H9 (cell line): ENCODE measurements around the gene CACNA2D4. TPM values are rescaled to one million over a fixed set of nuclear protein-coding genes. Genes with fewer than 3 reads are reported as not detected.

Experiments used
- DNase-seq: peaks from one replicate; pipeline ENCODE4 v3.0.0-alpha.2; 2017
- H2AFZ ChIP-seq: one replicate; pipeline ENCODE4 v1.6.1; 2013; ENCODE audit warnings: mild to moderate bottlenecking, low read length, control low read depth, moderate library complexity
- H2AK5ac ChIP-seq: 2 replicates; pipeline ENCODE4 v1.6.1; 2013; ENCODE audit warnings: low read length, control low read depth, mixed read lengths; ENCODE audit not compliant: insufficient read length
- H2BK120ac ChIP-seq: one replicate; pipeline ENCODE4 v1.6.1; 2013; ENCODE audit warnings: low read depth, mild to moderate bottlenecking, low read length, control low read depth, inconsistent platforms; ENCODE audit not compliant: poor library complexity, severe bottlenecking
- H2BK12ac ChIP-seq: 2 replicates; pipeline ENCODE4 v1.6.1; 2013; ENCODE audit warnings: low read length, control low read depth, mixed read lengths, low read depth; ENCODE audit not compliant: insufficient read length
- H2BK15ac ChIP-seq: 2 replicates; pipeline ENCODE4 v1.6.1; 2013; ENCODE audit warnings: low read depth, low read length, control low read depth
- H2BK20ac ChIP-seq: one replicate; pipeline ENCODE4 v1.6.1; 2013; ENCODE audit warnings: low read depth, mild to moderate bottlenecking, low read length, control low read depth, inconsistent platforms; ENCODE audit not compliant: poor library complexity, severe bottlenecking
- H2BK5ac ChIP-seq: 2 replicates; pipeline ENCODE4 v1.6.1; 2013; ENCODE audit warnings: low read length, control low read depth, mixed read lengths; ENCODE audit not compliant: insufficient read length
- H3K14ac ChIP-seq: 2 replicates; pipeline ENCODE4 v1.6.1; 2013; ENCODE audit warnings: low read length, control low read depth; ENCODE audit not compliant: insufficient read depth
- H3K18ac ChIP-seq: 2 replicates; pipeline ENCODE4 v1.6.1; 2013; ENCODE audit warnings: low read depth, mild to moderate bottlenecking, mixed read lengths, low read length, control low read depth; ENCODE audit not compliant: insufficient read length
- H3K23ac ChIP-seq: 2 replicates; pipeline ENCODE4 v1.6.1; 2013; ENCODE audit warnings: low read length, control low read depth, mixed read lengths, low read depth; ENCODE audit not compliant: insufficient read length
- H3K23me2 ChIP-seq: 2 replicates; pipeline ENCODE4 v1.6.1; 2013; ENCODE audit warnings: low read depth, mild to moderate bottlenecking, mixed read lengths, low read length, control low read depth; ENCODE audit not compliant: insufficient read length, poor library complexity, severe bottlenecking
- H3K27ac ChIP-seq: 2 replicates; pipeline ENCODE4 v1.5.1; 2013; ENCODE audit warnings: low read length, control low read depth, mixed read lengths, low read depth; ENCODE audit not compliant: insufficient read length
- H3K27me3 ChIP-seq: 2 replicates; pipeline ENCODE4 v1.6.1; 2013; ENCODE audit warnings: low read length, control low read depth, inconsistent platforms; ENCODE audit not compliant: insufficient read depth
- H3K4ac ChIP-seq: 2 replicates; pipeline ENCODE4 v1.6.1; 2013; ENCODE audit warnings: low read depth, mild to moderate bottlenecking, control low read depth, inconsistent platforms, low read length, moderate library complexity
- H3K4me1 ChIP-seq: 2 replicates; pipeline ENCODE4 v1.6.1; 2013; ENCODE audit warnings: low read length, control low read depth, inconsistent platforms; ENCODE audit not compliant: insufficient read depth
- H3K4me2 ChIP-seq: 2 replicates; pipeline ENCODE4 v1.6.1; 2013; ENCODE audit warnings: low read length, control low read depth, mixed read lengths; ENCODE audit not compliant: insufficient read length, insufficient read depth
- H3K56ac ChIP-seq: 2 replicates; pipeline ENCODE4 v1.6.1; 2013; ENCODE audit warnings: low read depth, mild to moderate bottlenecking, mixed read lengths, low read length, control low read depth; ENCODE audit not compliant: insufficient read length
- H3K79me1 ChIP-seq: 2 replicates; pipeline ENCODE4 v1.6.1; 2013; ENCODE audit warnings: low read depth, mild to moderate bottlenecking, moderate library complexity, low read length, control low read depth, inconsistent platforms; ENCODE audit not compliant: insufficient read depth, poor library complexity, severe bottlenecking
- H3K79me2 ChIP-seq: 2 replicates; pipeline ENCODE4 v1.6.1; 2013; ENCODE audit warnings: low read length, control low read depth, inconsistent platforms; ENCODE audit not compliant: insufficient read depth
- H3K9ac ChIP-seq: 2 replicates; pipeline ENCODE4 v1.6.1; 2013; ENCODE audit warnings: low read length, control low read depth, mixed read lengths; ENCODE audit not compliant: insufficient read length; ENCODE audit errors: extremely low read depth
- H3K9me3 ChIP-seq: one replicate; pipeline ENCODE4 v1.6.1; 2013; ENCODE audit warnings: low read depth, low read length, inconsistent platforms; ENCODE audit not compliant: control insufficient read depth
- H3T11ph ChIP-seq: one replicate; pipeline ENCODE4 v1.6.1; 2013; ENCODE audit warnings: mild to moderate bottlenecking, low read length, control low read depth, inconsistent platforms
- H4K20me1 ChIP-seq: one replicate; pipeline ENCODE4 v1.6.1; 2013; ENCODE audit not compliant: control insufficient read depth, insufficient read length, insufficient read depth
- H4K5ac ChIP-seq: 2 replicates; pipeline ENCODE4 v1.6.1; 2013; ENCODE audit warnings: low read depth, mild to moderate bottlenecking, mixed read lengths, low read length, control low read depth; ENCODE audit not compliant: insufficient read length
- H4K8ac ChIP-seq: replicated peaks from 2 replicates; pipeline ENCODE4 v1.6.1; 2013; ENCODE audit warnings: low read length, control low read depth, mixed read lengths, low read depth; ENCODE audit not compliant: insufficient read length
- H4K91ac ChIP-seq: 2 replicates; pipeline ENCODE4 v1.6.1; 2013; ENCODE audit warnings: low read depth, mild to moderate bottlenecking, moderate library complexity, mixed read lengths, low read length, control low read depth; ENCODE audit not compliant: insufficient read length
- H3K27ac Mint-ChIP-seq, 3 experiments: 2 replicates in 2 of 3; 3 replicates in 1 of 3; pipeline ENCODE4 v1.8.0; 2020 to 2021; ENCODE audit warnings: mixed read lengths in 3 of 3, mild to moderate bottlenecking in 1 of 3, moderate library complexity in 1 of 3
- H3K27me3 Mint-ChIP-seq: 2 replicates; pipeline ENCODE4 v1.8.0; 2021; ENCODE audit warnings: low read depth, mild to moderate bottlenecking, moderate library complexity, mixed read lengths
- H3K36me3 Mint-ChIP-seq, 3 experiments: 2 replicates in 2 of 3; 3 replicates in 1 of 3; pipeline ENCODE4 v1.8.0; 2020 to 2021; ENCODE audit warnings: low read depth in 3 of 3, mixed read lengths in 3 of 3; ENCODE audit not compliant: insufficient read depth in 1 of 3
- H3K4me1 Mint-ChIP-seq, 2 experiments: 2 replicates each; pipeline ENCODE4 v1.8.0; 2020; ENCODE audit warnings: mixed read lengths in 2 of 2
- H3K4me3 Mint-ChIP-seq, 2 experiments: 2 replicates in 1 of 2; 3 replicates in 1 of 2; pipeline ENCODE4 v1.8.0; 2020 to 2021; ENCODE audit warnings: mild to moderate bottlenecking in 2 of 2, mixed read lengths in 2 of 2, moderate library complexity in 1 of 2
- H3K9me3 Mint-ChIP-seq, 2 experiments: 2 replicates in 1 of 2; 3 replicates in 1 of 2; pipeline ENCODE4 v1.8.0; 2020; ENCODE audit warnings: mild to moderate bottlenecking in 2 of 2, mixed read lengths in 2 of 2, moderate library complexity in 1 of 2
- WGBS: extraction: QIAGEN DNeasy Blood & Tissue Kit; methylation state at CpG from one replicate; pipeline ENCODE4 v1.1.7; 2013; ENCODE audit warnings: missing lambda C conversion rate, low lambda C conversion rate, mixed read lengths; ENCODE audit not compliant: insufficient read length; ENCODE audit errors: extremely low coverage; 5-methylcytosine and 5-hydroxymethylcytosine counted together
- total RNA-seq: library from RNA; stranded (reverse); gene quantifications from 2 replicates; pipeline ENCODE4 v1.2.1, GENCODE V29; 2021
- TF ChIP-seq, protein P1 (sequence below): fragments of 200-600 bp; sonication (generic); conservative IDR thresholded peaks from 3 replicates; pipeline ENCODE4 v1.8.0; 2021; ENCODE audit warnings: antibody characterized with exemption, mild to moderate bottlenecking

CACNA2D4 gene
- total RNA-seq, 1 experiment from 2014 or later = 0.79 TPM

DNA sequence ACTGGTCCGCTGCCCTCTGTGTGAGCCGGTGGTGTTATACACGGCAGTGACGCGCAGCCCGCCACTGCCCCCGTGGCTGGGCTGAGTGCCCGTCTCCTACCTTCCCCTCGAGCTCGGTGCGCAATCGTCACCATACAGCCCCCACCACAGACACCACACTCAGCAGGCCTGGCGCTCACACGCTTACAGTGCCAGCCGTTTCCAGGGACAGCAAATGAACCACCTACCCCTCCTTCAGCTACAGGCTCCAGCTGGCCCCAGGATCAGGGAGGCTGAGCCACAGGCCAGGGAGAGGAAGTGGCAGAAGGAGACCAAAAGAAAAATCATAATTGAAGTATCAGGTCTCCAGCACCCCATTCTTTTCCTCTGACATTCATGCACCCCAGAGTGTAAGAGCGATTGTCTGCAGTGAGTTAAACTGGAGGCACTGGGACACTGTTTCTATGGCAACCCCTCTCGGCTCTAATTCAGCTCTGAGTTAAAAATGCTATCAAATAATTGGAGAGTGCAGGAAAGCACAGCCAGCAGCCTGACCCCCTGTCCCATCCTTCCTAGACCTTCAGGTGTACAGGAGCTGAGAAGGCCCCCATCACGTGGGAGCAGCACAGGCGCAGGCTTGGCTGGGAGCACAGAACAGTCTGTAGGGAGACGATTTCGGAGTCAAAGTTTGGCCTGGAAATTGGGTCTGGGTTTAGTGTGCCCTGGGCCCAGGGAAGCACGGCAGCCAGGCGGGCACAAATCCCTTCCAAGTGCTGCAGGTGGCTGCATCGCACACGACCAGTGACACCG lies 80.1 kb downstream of the CACNA2D4 start:
- no CpG with 5 or more reads among the region's 26 CpGs for WGBS
- Histone ChIP-seq H3K56ac (no peak overlapping the region), H2BK5ac (no peak overlapping the region), H3K79me2 (no peaks in the 10 kb centered on the region), H3K9me3 (no peaks in the 10 kb centered on the region), H3K23me2 (no peaks in the 10 kb centered on the region), H3K27ac (no peak overlapping the region), H3K4me2 (no peak overlapping the region), H4K91ac (no peak overlapping the region), H3K14ac (no peak overlapping the region), H3K4me1 (no peaks in the 10 kb centered on the region; the same call in 1 of the 2 replicates), H2BK20ac (no peak overlapping the region), H2BK120ac (no peak overlapping the region), H3K27me3 (no peaks in the 10 kb centered on the region), H3K79me1 (no peaks in the 10 kb centered on the region), H4K20me1 (no peaks in the 10 kb centered on the region), H3K9ac (no peak overlapping the region), H4K5ac (no peak overlapping the region), H2AK5ac (no peak overlapping the region), H3K23ac (no peak overlapping the region), H2AFZ (no peak overlapping the region), H3K4ac (no peak overlapping the region), H2BK12ac (no peak overlapping the region), H3T11ph (no peak overlapping the region), H4K8ac (no peak overlapping the region), H3K18ac (no peak overlapping the region), H2BK15ac (no peak overlapping the region)
- Mint-ChIP-seq H3K27ac (0 out of 7 replicates have a peak overlapping the region, but pooled peaks of 1 of the 3 experiments have one; percentile 68), H3K27me3 (peaks cover 11% of the 10 kb centered on the region), H3K4me3 (no peak overlapping the region), H3K36me3 (no peaks in the 10 kb centered on the region), H3K4me1 (peaks cover 17 to 44% of the 10 kb centered on the region in 2 experiments), H3K9me3 (no peaks in the 10 kb centered on the region; a peak in 1 of 5 replicates)
- TF ChIP-seq, protein P1, sequence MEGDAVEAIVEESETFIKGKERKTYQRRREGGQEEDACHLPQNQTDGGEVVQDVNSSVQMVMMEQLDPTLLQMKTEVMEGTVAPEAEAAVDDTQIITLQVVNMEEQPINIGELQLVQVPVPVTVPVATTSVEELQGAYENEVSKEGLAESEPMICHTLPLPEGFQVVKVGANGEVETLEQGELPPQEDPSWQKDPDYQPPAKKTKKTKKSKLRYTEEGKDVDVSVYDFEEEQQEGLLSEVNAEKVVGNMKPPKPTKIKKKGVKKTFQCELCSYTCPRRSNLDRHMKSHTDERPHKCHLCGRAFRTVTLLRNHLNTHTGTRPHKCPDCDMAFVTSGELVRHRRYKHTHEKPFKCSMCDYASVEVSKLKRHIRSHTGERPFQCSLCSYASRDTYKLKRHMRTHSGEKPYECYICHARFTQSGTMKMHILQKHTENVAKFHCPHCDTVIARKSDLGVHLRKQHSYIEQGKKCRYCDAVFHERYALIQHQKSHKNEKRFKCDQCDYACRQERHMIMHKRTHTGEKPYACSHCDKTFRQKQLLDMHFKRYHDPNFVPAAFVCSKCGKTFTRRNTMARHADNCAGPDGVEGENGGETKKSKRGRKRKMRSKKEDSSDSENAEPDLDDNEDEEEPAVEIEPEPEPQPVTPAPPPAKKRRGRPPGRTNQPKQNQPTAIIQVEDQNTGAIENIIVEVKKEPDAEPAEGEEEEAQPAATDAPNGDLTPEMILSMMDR = no peak
- DNase-seq = no peak
